GM18499 (cell line): ENCODE data around the gene ANKIB1.
A peak's percentile ranks its signal among the peaks of the same experiment; 100 is the strongest.
"Not testable (repeated sequence)": the region's sequence is repeated elsewhere in the genome, so short reads cannot be mapped to it uniquely, and the experiment has no call there.

Experiments used
- ATAC-seq: cut with Tn5 transposase; IDR thresholded peaks from one replicate; pipeline ENCODE4 v1.9.1; 2021; ENCODE audit warnings: moderate number of reproducible peaks; ENCODE audit not compliant: insufficient read depth, unreplicated experiment

ANKIB1 gene

GRCh38 chr7:92436612-92437445 lies 191.1 kb downstream of the ANKIB1 start:
- ATAC-seq, result no peak

GRCh38 chr7:92437956-92438491 lies 192.2 kb downstream of the ANKIB1 start:
- ATAC-seq, result no peak

GRCh38 chr7:92442720-92443119 lies 196.9 kb downstream of the ANKIB1 start:
- ATAC-seq, result not testable (repeated sequence)

- no peak for ATAC-seq
These were observed 201.1 kb downstream of the ANKIB1 start for GRCh38 chr7:92446869-92447344.

- ATAC-seq, result peak; percentile 65
These were observed 201.8 kb downstream of the ANKIB1 start, which contains the start of gene GATAD1 for GRCh38 chr7:92447345-92448204. Gene GATAD1 (plus strand): TSS chr7:92447482. CDS start chr7:92447730, 248 bp downstream.

- ATAC-seq, result peak; percentile 35
These were observed 202.5 kb downstream of the ANKIB1 start for GRCh38 chr7:92448205-92448747.
